GM12878 (cell line): Measurements from ENCODE around the gene CTNNBL1.

ENCODE experiments used
- CREB1 ChIP-seq: IDR thresholded peaks from 2 replicates; pipeline ENCODE4 v1.6.1; 2012; ENCODE audit warnings: low read depth, mild to moderate bottlenecking, inconsistent platforms
- CTCF ChIP-seq, 3 experiments: IDR thresholded peaks in 2 of 3; conservative IDR thresholded peaks in 1 of 3; 2 replicates each; pipeline ENCODE4 v1.5.1; 2011; ENCODE audit warnings: low read depth in 3 of 3, low read length in 3 of 3, mild to moderate bottlenecking in 3 of 3, control low read depth in 2 of 3, moderate library complexity in 2 of 3, inconsistent platforms in 1 of 3, mixed read lengths in 1 of 3; ENCODE audit not compliant: control insufficient read depth in 2 of 3, insufficient read depth in 1 of 3; ENCODE audit errors: extremely low read depth in 1 of 3
- EZH2 ChIP-seq: IDR thresholded peaks from 2 replicates; pipeline ENCODE4 v1.6.1; 2012; ENCODE audit warnings: low read depth, mild to moderate bottlenecking, control low read depth, inconsistent platforms, low read length, borderline replicate concordance; ENCODE audit not compliant: control insufficient read depth
- GABPA ChIP-seq: IDR thresholded peaks from 2 replicates; pipeline ENCODE4 v1.6.1; 2014; ENCODE audit warnings: antibody characterized with exemption, low read depth, mild to moderate bottlenecking, inconsistent platforms
- KDM1A ChIP-seq: fragments of 200-600 bp; sonication (generic); IDR thresholded peaks from 2 replicates; pipeline ENCODE4 v1.6.1; 2016; ENCODE audit warnings: borderline replicate concordance
- NR2C2 ChIP-seq: IDR thresholded peaks from 2 replicates; pipeline ENCODE4 v1.6.1; 2011; ENCODE audit warnings: borderline replicate concordance, low read depth; ENCODE audit not compliant: control insufficient read depth, insufficient read length
- POLR2AphosphoS5 ChIP-seq: IDR thresholded peaks from 2 replicates; pipeline ENCODE4 v1.6.1; 2011; ENCODE audit warnings: mild to moderate bottlenecking, low read length, inconsistent platforms
- RFX5 ChIP-seq: IDR thresholded peaks from 2 replicates; pipeline ENCODE4 v1.6.1; 2011; ENCODE audit warnings: low read depth, low read length, improper control_type of control experiment
- SP1 ChIP-seq: IDR thresholded peaks from one replicate; pipeline ENCODE4 v1.6.1; 2011; ENCODE audit warnings: low read depth, low read length
- ZNF274 ChIP-seq: IDR thresholded peaks from one replicate; pipeline ENCODE4 v1.8.0; 2011; ENCODE audit not compliant: insufficient read length, insufficient read depth

GRCh38 chr20:37882961-37883712 lies 189.3 kb downstream of the CTNNBL1 start:
- no peak for TF ChIP-seq POLR2AphosphoS5
- no peak for TF ChIP-seq RFX5
- no peak for TF ChIP-seq CREB1
- TF ChIP-seq GABPA: no peak
- no peak for TF ChIP-seq KDM1A
- no peak for TF ChIP-seq CTCF (IDR thresholded peaks at IDR 0.05 in 2 of 3, conservative IDR thresholded peaks at IDR 0.05 in 1 of 3; ENCODE audit: control insufficient read depth in 2 of 3, extremely low read depth in 1 of 3, insufficient read depth in 1 of 3, low read depth in 3 of 3, low read length in 3 of 3)
- TF ChIP-seq NR2C2: no peak
- TF ChIP-seq SP1: no peak
- no peak for TF ChIP-seq ZNF274
- no peak for TF ChIP-seq EZH2
